AG20443 (cell line): ENCODE data around the gene C21orf91.
A peak's percentile ranks its signal among the peaks of the same experiment; 100 is the strongest.
"Not testable (repeated sequence)": the region's sequence is repeated elsewhere in the genome, so short reads cannot be mapped to it uniquely, and the experiment has no call there.

Experiments
- DNase-seq: peaks from one replicate; pipeline ENCODE4 v3.0.0; 2012; ENCODE audit warnings: low spot score, mixed read lengths

Gene C21orf91

DNA sequence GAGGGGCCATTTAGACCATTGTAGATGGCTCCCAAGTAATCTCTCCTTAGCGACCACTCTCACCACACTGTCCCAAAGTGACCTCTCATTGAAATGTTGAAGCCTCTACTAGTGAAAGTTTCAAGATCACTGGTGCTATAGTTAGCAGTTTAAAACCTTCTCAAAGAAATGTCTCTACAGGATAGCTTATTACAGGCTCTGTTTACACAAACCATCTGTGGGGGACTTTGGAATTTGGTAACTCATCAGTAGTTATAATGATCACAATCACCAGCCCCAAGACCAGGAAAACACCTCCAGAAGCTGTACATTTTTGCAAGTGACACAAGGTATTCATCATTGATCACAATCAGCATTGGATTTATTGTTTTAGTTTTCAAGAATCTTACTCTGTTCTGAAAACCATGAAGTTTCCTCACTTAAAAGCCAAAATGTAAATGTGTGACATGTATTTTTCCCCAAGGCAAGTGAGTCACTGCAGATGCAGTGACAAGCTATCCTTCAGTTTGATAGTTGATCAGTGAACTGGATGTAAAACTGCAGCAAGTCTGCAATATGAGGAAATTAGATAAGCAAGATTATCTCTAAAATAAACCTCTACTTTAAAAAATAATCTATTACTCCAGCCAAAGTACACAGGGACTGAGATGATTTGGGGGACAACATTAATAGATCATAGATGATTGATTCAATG is 41.9 kb downstream of the C21orf91 start:
- no peak for DNase-seq

DNA sequence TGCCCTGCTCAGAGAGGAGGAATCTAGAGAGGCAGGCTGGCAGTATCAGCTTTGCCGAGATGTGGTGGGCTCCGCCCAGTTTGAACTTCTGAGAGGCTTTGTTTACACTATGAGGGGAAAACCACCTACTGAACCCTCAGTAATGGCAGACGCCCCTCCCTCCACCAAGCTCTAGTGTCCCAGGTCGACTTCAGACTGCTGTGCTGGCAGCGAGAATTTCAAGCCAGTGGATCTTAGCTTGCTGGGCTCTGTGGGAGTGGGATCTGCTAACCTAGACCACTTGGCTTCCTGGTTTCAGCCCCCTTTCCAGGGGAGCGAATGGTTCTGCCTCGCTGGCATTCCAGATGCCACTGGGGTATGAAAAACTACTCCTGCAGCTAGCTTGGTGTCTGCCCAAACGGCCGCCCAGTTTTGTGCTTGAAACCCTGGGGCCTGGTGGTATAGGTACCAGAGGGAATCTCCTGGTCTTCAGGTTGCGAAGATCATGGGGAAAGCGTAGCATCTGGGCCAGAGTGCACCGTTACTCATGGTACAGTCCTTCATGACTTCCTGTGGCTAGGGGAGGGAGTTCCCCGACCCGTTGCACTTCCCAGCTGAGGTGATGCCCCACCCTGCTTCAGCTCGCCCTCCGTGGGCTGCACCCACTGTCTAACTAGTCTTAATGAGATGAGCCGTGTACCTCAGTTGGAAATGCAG is 43.6 kb downstream of the C21orf91 start:
- DNase-seq: no peak

GRCh38 chr21:17775021-17775420 is 44.1 kb downstream of the C21orf91 start:
- DNase-seq: not testable (repeated sequence)

DNA sequence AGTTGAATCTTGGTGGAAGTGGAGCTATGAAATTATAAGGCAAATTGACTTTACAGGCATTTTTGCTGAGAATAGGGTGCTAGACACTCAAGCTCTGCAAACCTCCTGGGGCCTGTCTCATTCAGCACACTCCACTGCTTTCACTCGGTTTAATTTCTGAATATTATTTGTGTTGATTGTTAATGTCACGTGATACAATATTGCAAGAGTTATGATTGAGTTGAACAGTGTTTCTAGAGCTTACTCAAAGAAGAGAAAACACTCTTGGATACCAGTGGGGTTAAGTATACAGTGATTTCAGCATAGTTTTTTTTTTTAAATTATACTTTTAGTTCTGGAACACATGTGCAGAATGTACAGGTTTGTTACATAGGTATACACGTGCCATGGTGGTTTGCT is 49.7 kb downstream of the C21orf91 start:
- no peak for DNase-seq

- peak; percentile 14 for DNase-seq
These were observed 50.2 kb downstream of the C21orf91 start for GRCh38 chr21:17768840-17769446.

DNA sequence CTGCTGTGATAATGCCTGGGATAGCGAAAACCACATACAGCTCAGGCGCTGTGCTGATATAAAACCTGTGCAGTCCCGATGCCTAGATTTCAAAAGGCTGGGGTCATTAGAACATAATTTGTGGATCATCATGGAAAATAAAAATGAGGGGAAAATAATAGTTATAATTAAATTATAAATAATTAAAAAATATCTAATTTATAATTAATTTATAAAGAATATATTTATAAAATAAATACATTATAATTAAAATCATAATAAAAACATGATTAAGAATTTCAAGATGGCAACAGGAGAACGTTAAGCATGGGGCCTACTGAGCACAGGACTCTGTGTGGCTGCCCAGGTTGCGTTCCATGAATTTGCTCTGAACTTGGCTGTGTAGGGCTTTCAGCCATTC is 53.9 kb downstream of the C21orf91 start:
- no peak for DNase-seq

GRCh38 chr21:17763288-17764037 is 55.7 kb downstream of the C21orf91 start:
- no peak for DNase-seq

- no peak for DNase-seq
These were observed 59.5 kb downstream of the C21orf91 start for GRCh38 chr21:17759511-17760178.

DNA sequence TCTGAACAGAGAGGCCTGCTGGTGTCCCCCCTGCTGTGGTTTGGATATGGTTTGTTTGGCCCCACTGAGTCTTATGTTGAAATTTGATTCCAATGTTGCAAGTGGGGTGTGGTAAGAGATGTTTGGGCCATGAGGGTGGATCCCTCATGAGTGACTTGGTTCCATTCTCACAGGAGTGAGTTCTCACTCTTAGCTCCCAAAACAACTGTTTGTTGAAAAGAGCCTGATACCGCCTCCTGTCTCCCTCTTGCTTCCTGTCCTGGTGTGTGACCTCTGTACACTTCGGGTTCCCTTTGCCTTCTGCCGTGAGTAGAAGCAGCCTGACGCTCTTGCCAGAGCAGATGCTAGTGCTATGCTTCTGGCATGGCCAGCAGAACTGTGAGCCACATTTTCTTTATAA is 60.5 kb downstream of the C21orf91 start:
- no peak for DNase-seq

- DNase-seq: no peak
These were observed 61.5 kb downstream of the C21orf91 start for GRCh38 chr21:17757671-17758070.

GRCh38 chr21:17753736-17754135 is 65.4 kb downstream of the C21orf91 start:
- DNase-seq: no peak

- no peak for DNase-seq
These were observed 67.0 kb downstream of the C21orf91 start for GRCh38 chr21:17752171-17752570.

GRCh38 chr21:17746920-17747319 is 72.2 kb downstream of the C21orf91 start:
- no peak for DNase-seq

- no peak for DNase-seq
These were observed 74.1 kb downstream of the C21orf91 start for GRCh38 chr21:17745086-17745485.

DNA sequence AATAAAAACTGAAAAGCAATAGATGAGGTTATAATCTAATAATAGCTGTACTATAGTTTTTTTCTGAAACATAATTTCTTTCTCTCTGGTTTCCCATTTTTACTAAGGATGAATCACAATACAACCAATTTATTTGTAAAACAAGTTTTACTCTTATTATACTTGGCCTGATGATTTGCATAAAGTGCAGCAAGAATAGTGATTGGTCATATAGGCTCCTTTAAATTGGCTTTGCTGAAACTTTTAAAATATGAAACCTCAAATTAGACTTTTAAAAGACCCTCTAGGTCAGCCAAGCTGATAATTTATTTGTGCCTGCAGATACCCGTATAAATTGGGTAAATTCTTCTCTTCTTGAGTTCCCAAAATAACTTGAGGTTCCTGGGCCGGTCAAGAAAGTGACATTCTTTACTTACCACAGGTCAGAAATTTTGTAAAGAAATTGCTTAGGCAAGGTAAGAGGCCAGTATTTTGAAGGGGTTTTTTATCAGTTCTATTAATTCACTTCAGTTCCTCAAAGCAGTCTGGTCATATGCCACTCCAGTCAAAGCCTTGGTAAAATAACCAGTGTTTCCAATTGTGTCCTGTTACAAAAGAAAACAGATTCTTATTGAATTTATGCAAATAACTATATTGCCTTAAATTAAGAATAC is 76.1 kb downstream of the C21orf91 start:
- no peak for DNase-seq

DNA sequence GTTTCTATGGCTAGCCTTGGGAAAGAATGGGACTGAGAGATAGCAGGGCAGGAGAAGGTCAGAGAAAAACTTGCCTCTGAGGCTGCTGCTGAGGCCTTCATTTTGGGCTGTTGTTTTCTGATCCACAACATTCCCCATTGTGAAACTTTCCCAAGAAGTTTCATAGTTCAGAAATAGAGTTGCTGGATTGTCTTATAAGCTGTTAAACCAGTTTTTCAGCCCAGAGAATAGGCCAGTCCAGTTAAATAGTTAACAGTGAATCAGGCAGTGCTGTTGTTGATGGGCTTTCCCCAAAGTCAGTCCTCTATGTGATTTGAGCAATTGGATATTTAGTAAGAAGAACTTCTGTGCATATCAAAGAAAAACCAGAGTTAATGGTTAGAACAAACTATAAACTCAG is 77.0 kb downstream of the C21orf91 start:
- DNase-seq: no peak
